OCI-LY1 (cell line): ENCODE measurements around the gene BHLHE40.

Experiments
- H2AFZ ChIP-seq: fragments of 200-600 bp; sonication (generic), shearing (Covaris generic); 2 replicates; pipeline ENCODE4 v1.6.0; 2014; ENCODE audit warnings: antibody characterized with exemption, mild to moderate bottlenecking, low read length
- H3F3A ChIP-seq: fragments of 200-600 bp; sonication (generic), shearing (Covaris generic); 2 replicates; pipeline ENCODE4 v1.6.0; 2014; ENCODE audit warnings: mild to moderate bottlenecking, antibody characterized with exemption, low read length, moderate library complexity; ENCODE audit not compliant: insufficient read depth
- H3K27ac ChIP-seq: fragments of 200-600 bp; sonication (generic); 2 replicates; pipeline ENCODE4 v1.5.1; 2014; ENCODE audit warnings: low read length, mixed run types, mild to moderate bottlenecking, low read depth; ENCODE audit not compliant: poor library complexity, severe bottlenecking
- H3K27me3 ChIP-seq: fragments of 200-600 bp; sonication (generic); 2 replicates; pipeline ENCODE4 v1.6.0; 2014; ENCODE audit warnings: antibody characterized with exemption, mild to moderate bottlenecking, low read length, moderate library complexity; ENCODE audit not compliant: insufficient read depth
- H3K36me3 ChIP-seq: fragments of 200-600 bp; sonication (generic); 2 replicates; pipeline ENCODE4 v1.6.1; 2014; ENCODE audit warnings: mild to moderate bottlenecking, antibody characterized with exemption, low read length, moderate library complexity, mixed read lengths; ENCODE audit not compliant: insufficient read depth
- H3K4me1 ChIP-seq: fragments of 200-600 bp; sonication (generic); 2 replicates; pipeline ENCODE4 v1.5.1; 2014; ENCODE audit warnings: mild to moderate bottlenecking, low read length, moderate library complexity; ENCODE audit not compliant: insufficient read depth, severe bottlenecking
- H3K4me2 ChIP-seq: fragments of 200-600 bp; sonication (generic), shearing (Covaris generic); 2 replicates; pipeline ENCODE4 v1.6.1; 2014; ENCODE audit warnings: low read length
- H3K4me3 ChIP-seq: fragments of 200-600 bp; sonication (generic); 2 replicates; pipeline ENCODE4 v1.5.1; 2014; ENCODE audit warnings: low read length, low read depth, mild to moderate bottlenecking, mixed read lengths; ENCODE audit not compliant: poor library complexity, severe bottlenecking
- H3K79me2 ChIP-seq: fragments of 200-600 bp; shearing (Covaris generic); 2 replicates; pipeline ENCODE4 v1.6.1; 2016; ENCODE audit warnings: mixed run types, low read length, mixed read lengths; ENCODE audit not compliant: insufficient read depth
- H3K9ac ChIP-seq: fragments of 200-600 bp; sonication (generic), shearing (Covaris generic); 2 replicates; pipeline ENCODE4 v1.6.1; 2014; ENCODE audit warnings: mild to moderate bottlenecking, low read length, mixed read lengths
- H3K9me2 ChIP-seq: fragments of 200-600 bp; sonication (generic), shearing (Covaris generic); 2 replicates; pipeline ENCODE4 v1.6.1; 2014; ENCODE audit warnings: low read depth, mild to moderate bottlenecking, low read length, mixed read lengths
- H3K9me3 ChIP-seq: fragments of 200-600 bp; shearing (Covaris generic); 2 replicates; pipeline ENCODE4 v1.6.1; 2014; ENCODE audit warnings: low read length, mixed read lengths
- H4K20me1 ChIP-seq: fragments of 200-600 bp; sonication (generic), shearing (Covaris generic); 2 replicates; pipeline ENCODE4 v1.6.0; 2016; ENCODE audit warnings: mild to moderate bottlenecking, low read length; ENCODE audit not compliant: insufficient read depth
- CTCF ChIP-seq: fragments of 200-600 bp; sonication (generic), shearing (Covaris generic); IDR thresholded peaks from 2 replicates; pipeline ENCODE4 v1.5.1; 2017; ENCODE audit warnings: mild to moderate bottlenecking, antibody characterized with exemption, low read length, moderate library complexity, mixed read lengths
- EZH2 ChIP-seq: fragments of 200-600 bp; sonication (generic), shearing (Covaris generic); IDR thresholded peaks from 2 replicates; pipeline ENCODE4 v1.8.0; 2017; ENCODE audit warnings: borderline replicate concordance, mixed run types, mild to moderate bottlenecking, antibody characterized with exemption, low read length, moderate library complexity, mixed read lengths

Gene BHLHE40

DNA sequence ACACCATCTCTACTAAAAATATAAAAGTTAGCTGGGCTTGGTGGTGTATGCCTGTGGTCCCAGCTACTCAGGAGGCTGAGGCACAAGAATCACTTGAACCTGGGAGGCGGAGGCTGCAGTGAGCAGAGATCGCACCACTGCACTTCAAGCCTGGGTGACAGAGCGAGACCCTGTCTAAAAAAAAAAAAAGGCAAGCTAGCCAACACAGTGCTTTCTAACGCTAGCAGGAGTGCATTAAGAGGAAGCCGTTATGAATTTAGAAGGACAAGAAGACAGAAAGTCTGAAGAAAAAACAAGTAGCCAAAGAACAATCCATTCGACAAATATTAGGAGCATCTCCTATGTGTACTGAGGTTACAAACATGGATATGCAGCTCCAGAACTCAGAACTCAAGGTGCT, 28.6 kb downstream of the BHLHE40 start:
- Histone ChIP-seq H4K20me1 (no peaks in the 10 kb centered on the region), H3F3A (no peaks in the 10 kb centered on the region), H3K4me3 (no peak overlapping the region), H3K27me3 (peaks cover 4% of the 10 kb centered on the region; the same call in 1 of the 2 replicates), H2AFZ (no peak overlapping the region), H3K27ac (no peak overlapping the region), H3K9ac (no peak overlapping the region), H3K36me3 (no peaks in the 10 kb centered on the region), H3K4me2 (no peak overlapping the region), H3K79me2 (no peaks in the 10 kb centered on the region), H3K4me1 (peaks cover 10% of the 10 kb centered on the region), H3K9me3 (no peaks in the 10 kb centered on the region), H3K9me2 (no peaks in the 10 kb centered on the region)
- TF ChIP-seq EZH2 (no peak), CTCF (no peak)

- Histone ChIP-seq H3K36me3 (no peaks in the 10 kb centered on the region), H3K4me2 (no peak overlapping the region), H3F3A (no peaks in the 10 kb centered on the region), H3K27me3 (peaks cover 4% of the 10 kb centered on the region; the same call in 1 of the 2 replicates), H3K4me1 (peaks cover 10% of the 10 kb centered on the region), H4K20me1 (no peaks in the 10 kb centered on the region), H3K27ac (no peak overlapping the region), H3K9ac (no peak overlapping the region), H3K9me3 (no peaks in the 10 kb centered on the region), H2AFZ (no peak overlapping the region), H3K9me2 (no peaks in the 10 kb centered on the region), H3K79me2 (no peaks in the 10 kb centered on the region), H3K4me3 (no peak overlapping the region)
- no peak for TF ChIP-seq EZH2
- TF ChIP-seq CTCF, result no peak
Measured at GRCh38 chr3:5009506-5010109, 30.4 kb downstream of the BHLHE40 start.

- Histone ChIP-seq H4K20me1 (no peaks in the 10 kb centered on the region), H3K9me2 (no peaks in the 10 kb centered on the region), H2AFZ (no peak overlapping the region), H3K4me2 (no peak overlapping the region), H3K9ac (no peak overlapping the region), H3K4me1 (peaks cover 10% of the 10 kb centered on the region), H3K27me3 (peaks cover 4% of the 10 kb centered on the region; the same call in 1 of the 2 replicates), H3F3A (no peaks in the 10 kb centered on the region), H3K36me3 (no peaks in the 10 kb centered on the region), H3K79me2 (no peaks in the 10 kb centered on the region), H3K4me3 (no peak overlapping the region), H3K27ac (no peak overlapping the region), H3K9me3 (no peaks in the 10 kb centered on the region)
- no peak for TF ChIP-seq EZH2
- TF ChIP-seq CTCF, result no peak
Measured at GRCh38 chr3:5010140-5010539, 30.9 kb downstream of the BHLHE40 start.
